GM18861 (cell line): ENCODE results near the gene TNPO2.

Experiments used
- ATAC-seq: cut with Tn5 transposase; IDR thresholded peaks from one replicate; pipeline ENCODE4 v1.9.1; 2021; ENCODE audit not compliant: unreplicated experiment

TNPO2 gene

GRCh38 chr19:12652219-12652618 is 71.5 kb downstream of the TNPO2 start:
- ATAC-seq: no peak

GRCh38 chr19:12649941-12650340 is 73.8 kb downstream of the TNPO2 start:
- ATAC-seq: no peak
